Kidney (tissue), 14 donors: ENCODE data around the gene SMCO3. TPM values are rescaled to one million over a fixed set of nuclear protein-coding genes. Genes with fewer than 3 reads are reported as not detected.

ENCODE experiments used
- DNase-seq, 5 donors: peaks; one replicate each; pipeline ENCODE4 v3.0.0-alpha.2; 2013 to 2020
- FAIRE-seq: peaks from 2 replicates; lab custom pipeline; 2012; peaks lifted over from hg19 to GRCh38; lab: Jason Lieb, UNC
- H3K27ac ChIP-seq, 2 donors: one replicate each; pipeline ENCODE4 v1.7.0; 2013; ENCODE audit warnings: low read depth in 2 of 2, low read length in 2 of 2, inconsistent platforms in 1 of 2
- H3K27me3 ChIP-seq: one replicate; pipeline ENCODE4 v1.7.1; 2013; ENCODE audit warnings: low read length, inconsistent platforms; ENCODE audit not compliant: control insufficient read depth, insufficient read depth
- H3K36me3 ChIP-seq, 3 donors: one replicate each; pipeline versions ENCODE4 v1.7.0 to v1.7.1; 2013; ENCODE audit warnings: low read length in 3 of 3, control low read depth in 1 of 3, inconsistent platforms in 1 of 3; ENCODE audit not compliant: insufficient read depth in 3 of 3, control insufficient read depth in 2 of 3
- H3K4me1 ChIP-seq, 3 donors: one replicate each; pipeline versions ENCODE4 v1.7.0 to v1.7.1; 2013; ENCODE audit warnings: low read length in 3 of 3, inconsistent platforms in 1 of 3, low read depth in 1 of 3; ENCODE audit not compliant: control insufficient read depth in 2 of 3, insufficient read depth in 2 of 3
- H3K4me3 ChIP-seq, 3 donors: one replicate each; pipeline versions ENCODE4 v1.7.0 to v1.8.1; 2013; ENCODE audit warnings: low read length in 3 of 3, control low read depth in 1 of 3, inconsistent platforms in 1 of 3
- H3K9ac ChIP-seq, 3 donors: one replicate each; pipeline versions ENCODE4 v1.7.0 to v1.7.1; 2013; ENCODE audit warnings: low read length in 3 of 3, control low read depth in 1 of 3, inconsistent platforms in 1 of 3
- H3K9me3 ChIP-seq, 3 donors: one replicate each; pipeline versions ENCODE4 v1.7.0 to v1.7.1; 2013; ENCODE audit warnings: low read length in 3 of 3, control low read depth in 1 of 3, inconsistent platforms in 1 of 3; ENCODE audit not compliant: control insufficient read depth in 2 of 3, insufficient read depth in 1 of 3
- CTCF ChIP-seq: IDR thresholded peaks from 3 replicates; pipeline ENCODE4 v1.5.1; 2012; ENCODE audit warnings: mild to moderate bottlenecking, moderate library complexity, borderline replicate concordance; ENCODE audit not compliant: insufficient read depth; ENCODE audit errors: extremely low read depth
- intact Hi-C: fragments of 100-400 bp; cut with DNase I; formaldehyde crosslinking; loops from one replicate; pipeline ENCODE4 v1.11.1; 2022
- polyA plus RNA-seq: library from polyadenylated mRNA; stranded (reverse); fragments of 350-450 nt; fragmentation: Illumina TruSeq; extraction: RNeasy Lipid Tissue Mini Kit (QIAGEN cat#74804); gene quantifications from one replicate; pipeline ENCODE4 v1.2.3, GENCODE V29; 2014; ENCODE audit warnings: low read depth, low replicate concordance; ENCODE audit not compliant: insufficient read depth
- total RNA-seq: library from RNA; stranded (reverse); fragmentation: NEBNext Ultra II Directional; extraction: Animal tissue kit (Norgen Biotek cat#: 25700); gene quantifications from one replicate; pipeline ENCODE4 v1.2.1, GENCODE V29; 2021
- donor health status: control.
- donor health status: control.
- donor health status: control.
- donor health status: control.
- donor health status: control.
- donor health status: DM: yes; HTN: yes; CAD: no.
- donor health status: Normal renal cell carcinoma (clear cell type).

Gene SMCO3
- total and polyA plus RNA-seq, 2 donors from 2014 or later, result 0.76 to 10.9 TPM

GRCh38 chr12:14827043-14827442 is 13.1 kb upstream of the SMCO3 start:
- H3K4me3 ChIP-seq, result no peak overlapping the region
- H3K27ac ChIP-seq, result no peak overlapping the region
- H3K36me3 ChIP-seq, result no peaks in the 10 kb centered on the region
- no peak overlapping the region for H3K9ac ChIP-seq
- intact Hi-C loops, result no loop called here
- no peaks in the 10 kb centered on the region for H3K27me3 ChIP-seq
- DNase-seq (no peak), FAIRE-seq (no peak)
- no peak for TF ChIP-seq CTCF
- H3K9me3 ChIP-seq, result no peaks in the 10 kb centered on the region
- H3K4me1 ChIP-seq, result no peaks in the 10 kb centered on the region

- Histone ChIP-seq H3K4me1 (no peaks in the 10 kb centered on the region), H3K36me3 (no peaks in the 10 kb centered on the region), H3K27ac (no peak overlapping the region), H3K27me3 (no peaks in the 10 kb centered on the region), H3K4me3 (no peak overlapping the region), H3K9me3 (no peaks in the 10 kb centered on the region), H3K9ac (no peak overlapping the region)
- DNase-seq (no peak), FAIRE-seq (no peak)
- intact Hi-C loops, result no loop called here
- no peak for TF ChIP-seq CTCF
These were observed 12.5 kb upstream of the SMCO3 start for GRCh38 chr12:14826491-14826890.

GRCh38 chr12:14825256-14825655 is 11.3 kb upstream of the SMCO3 start:
- Histone ChIP-seq H3K9me3 (no peaks in the 10 kb centered on the region), H3K4me1 (no peaks in the 10 kb centered on the region), H3K27me3 (no peaks in the 10 kb centered on the region), H3K36me3 (no peaks in the 10 kb centered on the region), H3K27ac (no peak overlapping the region), H3K4me3 (no peak overlapping the region), H3K9ac (no peak overlapping the region)
- FAIRE-seq (no peak), DNase-seq (no peak)
- TF ChIP-seq CTCF, result no peak
- intact Hi-C loops, result no loop called here

GRCh38 chr12:14824012-14824634 is 10.1 kb upstream of the SMCO3 start:
- TF ChIP-seq CTCF, result no peak
- FAIRE-seq, result no peak

More at GRCh38 chr12:14824012-14824634, 10.1 kb upstream of the SMCO3 start:
- Histone ChIP-seq H3K9ac (no peak overlapping the region), H3K36me3 (no peaks in the 10 kb centered on the region), H3K9me3 (no peaks in the 10 kb centered on the region), H3K4me1 (no peaks in the 10 kb centered on the region), H3K4me3 (no peak overlapping the region), H3K27me3 (no peaks in the 10 kb centered on the region), H3K27ac (no peak overlapping the region)
- DNase-seq, result no peak
- intact Hi-C loops, result no loop called here
